Measurements from ENCODE around the gene CPNE6. TPM values are rescaled to one million over a fixed set of nuclear protein-coding genes. Genes with fewer than 3 reads are reported as not detected.

Gene CPNE6
- total RNA-seq, 2 experiments from 2014 or later: not detected

Other genes with a start within 250 kb of the CPNE6 start
- 10 to 100 TPM; 17.6 to 19.0 TPM for gene DHRS4, start 117.8 kb upstream of the CPNE6 start, total RNA-seq
- 10 to 100 TPM; 18.3 to 20.2 TPM for gene DHRS4L2, start 82.6 kb upstream of the CPNE6 start, total RNA-seq
- 1 to 10 TPM; 3.7 to 4.2 TPM for gene CARMIL3, start 19.6 kb upstream of the CPNE6 start, total RNA-seq
- gene PCK2, start 22.7 kb downstream of the CPNE6 start, total RNA-seq: 10 to 100 TPM; 88.5 to 90.6 TPM
- 10 to 100 TPM; 94.1 to 98.2 TPM for gene DCAF11, start 43.2 kb downstream of the CPNE6 start, total RNA-seq
- 1 to 10 TPM; 2.1 to 2.4 TPM for gene NRL, start 43.4 kb downstream of the CPNE6 start, total RNA-seq
- gene FITM1, start 59.1 kb downstream of the CPNE6 start, total RNA-seq: 1 to 10 TPM; 1.3 to 1.4 TPM
- 100 to 1,000 TPM; 391 to 397 TPM for gene PSME1, start 64.6 kb downstream of the CPNE6 start, total RNA-seq
- gene EMC9, start 70.0 kb downstream of the CPNE6 start, total RNA-seq: 10 to 100 TPM; 45.0 to 51.7 TPM
- 100 to 1,000 TPM; 395 to 405 TPM for gene PSME2, start 75.0 kb downstream of the CPNE6 start, total RNA-seq
- gene RNF31, start 75.9 kb downstream of the CPNE6 start, total RNA-seq: 100 to 1,000 TPM; 122 to 129 TPM
- gene IRF9, start 89.7 kb downstream of the CPNE6 start, total RNA-seq: 100 to 1,000 TPM; 262 to 267 TPM
- gene REC8, start 100.5 kb downstream of the CPNE6 start, total RNA-seq: 10 to 100 TPM; 48.0 to 51.9 TPM
- gene IPO4, start 117.3 kb downstream of the CPNE6 start, total RNA-seq: 10 to 100 TPM; 24.0 to 26.2 TPM
- gene TM9SF1, start 123.9 kb downstream of the CPNE6 start, total RNA-seq: 10 to 100 TPM; 30.8 to 35.1 TPM
- gene TSSK4, start 134.1 kb downstream of the CPNE6 start, total RNA-seq: under 1 TPM; 0.48 to 0.76 TPM
- gene CHMP4A, start 141.9 kb downstream of the CPNE6 start, total RNA-seq: 10 to 100 TPM; 92.9 to 97.9 TPM
- 10 to 100 TPM; 13.5 to 17.0 TPM for gene MDP1, start 144.5 kb downstream of the CPNE6 start, total RNA-seq
- 100 to 1,000 TPM; 190 to 197 TPM for gene NEDD8, start 160.8 kb downstream of the CPNE6 start, total RNA-seq
- 10 to 100 TPM; 78.1 to 90.3 TPM for gene GMPR2, start 161.4 kb downstream of the CPNE6 start, total RNA-seq
- gene TINF2, start 171.1 kb downstream of the CPNE6 start, total RNA-seq: 100 to 1,000 TPM; 133 to 139 TPM
- 1 to 10 TPM; 4.0 to 4.4 TPM for gene TGM1, start 191.6 kb downstream of the CPNE6 start, total RNA-seq
- gene RABGGTA, start 200.0 kb downstream of the CPNE6 start, total RNA-seq: 10 to 100 TPM; 40.2 to 41.0 TPM
- 10 to 100 TPM; 31.6 to 33.4 TPM for gene DHRS1, start 228.2 kb downstream of the CPNE6 start, total RNA-seq
- 10 to 100 TPM; 25.8 to 27.7 TPM for gene NOP9, start 228.3 kb downstream of the CPNE6 start, total RNA-seq
- 10 to 100 TPM; 38.4 to 39.6 TPM for gene CIDEB, start 236.4 kb downstream of the CPNE6 start, total RNA-seq
- 10 to 100 TPM; 18.5 to 19.6 TPM for gene LTB4R2, start 238.6 kb downstream of the CPNE6 start, total RNA-seq
- gene LTB4R, start 239.9 kb downstream of the CPNE6 start, total RNA-seq: 10 to 100 TPM; 36.1 to 37.9 TPM